ENCODE data around the gene RBMS3.

Gene RBMS3

DNA sequence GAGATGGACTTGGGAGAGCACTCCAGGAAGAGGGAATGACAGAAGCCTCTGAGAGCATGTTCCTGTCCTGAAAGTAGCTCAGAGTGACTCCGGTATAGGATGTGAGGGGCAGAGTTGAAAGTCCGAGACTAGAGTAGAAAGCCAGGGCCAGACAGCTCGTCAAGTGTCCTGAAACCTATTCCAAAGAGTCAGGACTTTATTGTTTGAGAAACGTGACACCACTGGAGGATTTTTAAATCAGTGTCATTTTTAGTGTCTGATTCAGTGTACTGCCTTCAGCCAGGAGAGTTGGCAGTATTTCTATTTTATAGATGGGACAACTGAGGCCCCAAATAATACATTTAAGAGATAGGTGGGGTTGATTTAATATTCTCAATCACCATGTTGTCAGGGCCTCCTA, 1.6 kb upstream of the RBMS3 start:
- no peak for DNase-seq

DNA sequence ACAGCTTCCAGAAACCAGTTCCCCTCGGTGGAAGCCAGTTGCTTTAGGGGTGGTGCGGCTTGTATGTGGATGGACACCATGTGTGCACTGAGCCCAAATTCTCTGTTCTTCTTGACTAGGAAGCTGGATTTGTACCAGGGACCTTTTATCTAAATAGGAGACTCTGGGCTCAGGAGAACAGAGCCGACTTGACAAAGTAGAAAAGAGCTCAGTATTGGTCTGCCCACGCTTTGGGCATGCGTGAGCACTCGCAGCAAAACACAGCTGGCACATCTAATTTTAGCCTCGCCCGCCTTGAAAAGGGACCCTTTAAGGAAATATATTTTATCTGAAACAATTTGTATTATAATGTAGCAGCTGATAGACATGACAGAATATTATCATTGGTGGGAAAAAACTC, 1.1 kb upstream of the RBMS3 start:
- DNase-seq = no peak

DNA sequence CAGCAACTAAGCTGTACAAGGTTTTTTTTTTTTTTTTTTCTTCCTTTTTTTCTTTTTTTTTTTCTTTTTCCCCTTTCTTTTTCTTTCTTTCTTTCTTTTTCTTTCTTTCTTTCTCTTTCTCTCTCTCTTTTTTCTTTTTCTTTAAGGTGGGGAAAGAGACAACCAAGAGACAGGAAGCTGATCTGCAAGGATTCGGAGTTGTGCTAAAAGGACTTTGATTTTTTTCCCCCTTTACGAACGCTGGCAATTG, 148 bp downstream of the RBMS3 start:
- no peak for DNase-seq

DNA sequence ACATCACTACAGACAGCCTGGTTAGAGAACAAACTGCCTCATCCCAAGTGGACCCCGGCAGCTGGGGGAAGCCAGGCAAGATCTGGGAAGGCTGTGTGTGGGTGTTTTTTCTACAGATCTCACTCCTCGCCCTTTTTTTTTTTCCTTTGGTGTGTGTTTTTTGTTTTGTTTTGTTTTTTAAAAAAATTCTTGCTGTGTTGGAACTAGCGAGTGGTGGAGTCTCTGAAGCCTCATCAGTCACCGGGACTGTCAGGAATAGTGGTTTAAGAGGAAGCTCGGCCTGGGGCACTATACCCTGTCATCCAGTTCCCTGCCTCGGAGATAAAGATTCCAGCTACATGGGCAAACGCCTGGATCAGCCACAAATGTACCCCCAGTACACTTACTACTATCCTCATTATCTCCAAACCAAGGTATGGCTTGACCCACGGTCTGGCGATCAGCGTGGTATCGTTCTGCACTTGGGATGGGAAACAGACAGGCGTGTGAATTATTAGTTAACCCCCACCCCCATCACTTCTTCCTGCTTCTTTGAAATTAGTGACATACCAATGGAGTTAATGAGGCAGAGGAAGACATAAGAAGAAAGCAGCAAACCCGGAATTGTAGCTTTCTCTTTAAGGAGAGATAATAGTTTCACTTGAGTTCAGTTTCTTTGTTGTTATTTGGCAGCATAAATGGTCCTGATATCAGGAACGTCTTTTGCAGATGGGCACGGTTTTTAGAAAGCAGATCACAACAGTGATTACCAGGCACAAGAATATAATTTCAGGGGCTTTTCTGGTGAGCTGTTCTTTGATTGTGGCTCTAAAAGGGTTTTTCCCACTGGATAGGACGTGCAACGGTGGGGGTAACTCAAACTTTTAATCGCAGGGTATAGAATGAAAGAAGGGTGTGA, 722 bp downstream of the RBMS3 start:
- DNase-seq = no peak

DNA sequence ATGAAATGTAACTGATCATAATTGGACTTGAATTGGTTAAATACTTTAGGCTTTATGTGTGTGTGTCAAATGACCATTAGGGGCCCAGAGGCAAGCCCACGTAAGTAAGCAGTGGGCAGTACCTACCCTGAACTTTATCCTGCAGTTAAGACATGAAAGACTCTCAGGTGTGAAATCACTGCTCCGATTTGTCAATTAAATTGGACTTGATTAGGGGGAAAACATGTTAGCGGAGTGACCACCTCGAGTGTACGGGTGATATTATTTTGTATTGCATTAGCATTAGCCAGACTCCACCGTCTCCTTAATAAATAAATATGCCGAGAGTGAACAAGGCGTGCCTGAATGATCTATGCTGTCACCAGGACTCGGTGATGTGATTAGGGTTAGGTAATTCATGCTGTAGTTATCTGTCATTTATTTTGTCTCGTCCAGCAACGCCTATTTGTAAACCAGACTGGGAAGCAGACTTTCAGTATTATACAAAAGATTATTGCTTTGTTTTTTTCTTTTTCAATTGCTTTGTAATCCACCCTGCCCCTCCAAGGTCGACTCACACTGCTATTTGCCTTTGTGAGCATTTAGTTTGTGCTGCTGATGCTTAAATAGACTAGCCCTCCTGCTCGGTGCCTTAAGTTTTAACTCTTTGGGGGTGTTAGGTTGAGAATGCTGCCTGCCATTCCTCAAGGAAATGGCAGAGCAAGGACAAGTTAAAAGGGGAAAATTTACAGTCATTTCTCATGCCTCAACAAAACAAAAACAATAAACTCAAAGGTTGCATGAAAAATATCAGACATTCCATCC, 1.8 kb downstream of the RBMS3 start:
- no peak for DNase-seq

DNA sequence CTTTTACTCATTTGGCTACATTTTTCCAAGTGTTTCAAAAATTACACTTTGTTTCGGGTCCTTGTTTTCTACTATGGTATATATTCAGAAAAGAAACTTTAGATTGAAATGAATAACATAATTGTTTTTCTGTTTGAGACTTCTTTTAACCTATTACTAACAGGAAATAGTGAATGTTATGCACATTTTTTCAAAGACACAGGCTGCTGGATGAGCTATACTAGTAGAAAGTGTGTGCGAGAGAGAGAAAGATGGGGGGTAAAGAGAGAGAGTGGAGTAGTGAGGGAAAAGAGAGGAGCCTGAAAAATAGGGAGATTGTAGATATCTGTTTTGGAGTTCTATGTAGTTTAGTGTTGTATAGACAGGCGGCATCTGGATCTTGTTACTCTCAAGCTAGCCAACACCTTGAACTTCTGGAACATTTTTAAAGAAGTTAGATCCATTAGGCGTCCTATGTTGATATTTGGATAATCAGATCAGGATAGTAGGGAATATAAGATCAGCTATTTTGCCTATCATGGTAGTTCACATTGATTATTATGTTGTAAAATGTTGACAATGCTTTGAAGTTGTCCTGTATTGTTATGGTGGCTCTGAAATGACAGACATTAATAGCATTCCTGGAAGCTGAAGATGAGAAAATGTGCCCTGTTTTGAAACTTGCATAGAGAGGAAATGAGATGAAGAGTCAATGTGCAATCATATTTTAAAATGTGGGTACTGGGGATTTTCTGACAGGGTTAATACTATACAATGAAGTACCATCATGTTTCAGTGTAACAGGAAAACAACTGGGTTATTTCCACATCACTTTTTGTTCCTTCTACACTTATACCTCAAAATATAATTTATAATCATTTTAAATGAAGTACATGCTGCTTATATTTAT, 2.6 kb downstream of the RBMS3 start:
- no peak for DNase-seq

DNA sequence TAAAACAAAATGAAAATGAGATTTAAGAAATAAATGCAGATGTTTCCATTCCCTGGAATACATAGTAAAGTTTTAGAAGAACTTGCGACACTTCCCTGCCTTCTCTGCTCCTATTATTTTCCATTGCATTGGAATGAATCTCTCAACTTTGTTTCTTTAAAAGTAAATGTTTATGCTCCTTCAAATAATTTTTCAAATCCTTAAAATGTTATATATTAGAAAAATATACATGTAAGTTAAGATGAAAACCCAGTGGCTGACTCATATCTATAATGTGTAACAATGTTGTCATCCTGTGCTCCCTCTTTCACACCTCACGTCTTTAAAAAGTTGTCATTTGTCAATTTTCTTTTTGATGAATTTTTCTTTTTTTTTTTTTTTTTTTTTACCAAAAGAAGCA, 3.6 kb downstream of the RBMS3 start:
- no peak for DNase-seq

DNA sequence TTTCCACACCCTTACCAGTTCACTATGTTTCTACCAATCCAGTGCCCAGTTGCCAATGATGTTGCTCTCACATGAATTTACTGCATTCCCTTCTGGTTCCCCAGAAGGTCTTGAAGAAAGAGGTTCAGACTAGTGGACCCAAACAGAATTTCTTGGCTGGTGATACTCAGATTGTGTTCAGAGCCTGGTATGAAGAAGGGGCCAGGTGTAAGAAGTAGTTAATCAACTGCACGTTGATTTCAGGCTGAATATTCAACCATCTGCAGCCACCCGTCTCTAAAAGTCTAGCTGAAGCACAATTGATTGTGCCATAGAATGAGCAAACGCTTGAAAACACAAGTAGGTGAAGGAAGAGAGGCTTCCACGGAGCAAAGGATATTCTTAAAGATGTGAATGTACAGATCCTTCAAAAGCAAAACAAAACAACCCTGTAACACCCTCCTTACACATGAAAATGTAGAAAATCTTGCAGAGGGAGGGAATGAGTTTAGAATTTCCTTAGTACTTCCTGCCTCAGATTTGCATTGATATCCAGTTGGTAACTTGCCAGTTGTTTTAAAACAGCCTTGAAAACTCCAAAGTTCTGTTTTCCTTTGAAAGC, 4.7 kb downstream of the RBMS3 start:
- DNase-seq = no peak

DNA sequence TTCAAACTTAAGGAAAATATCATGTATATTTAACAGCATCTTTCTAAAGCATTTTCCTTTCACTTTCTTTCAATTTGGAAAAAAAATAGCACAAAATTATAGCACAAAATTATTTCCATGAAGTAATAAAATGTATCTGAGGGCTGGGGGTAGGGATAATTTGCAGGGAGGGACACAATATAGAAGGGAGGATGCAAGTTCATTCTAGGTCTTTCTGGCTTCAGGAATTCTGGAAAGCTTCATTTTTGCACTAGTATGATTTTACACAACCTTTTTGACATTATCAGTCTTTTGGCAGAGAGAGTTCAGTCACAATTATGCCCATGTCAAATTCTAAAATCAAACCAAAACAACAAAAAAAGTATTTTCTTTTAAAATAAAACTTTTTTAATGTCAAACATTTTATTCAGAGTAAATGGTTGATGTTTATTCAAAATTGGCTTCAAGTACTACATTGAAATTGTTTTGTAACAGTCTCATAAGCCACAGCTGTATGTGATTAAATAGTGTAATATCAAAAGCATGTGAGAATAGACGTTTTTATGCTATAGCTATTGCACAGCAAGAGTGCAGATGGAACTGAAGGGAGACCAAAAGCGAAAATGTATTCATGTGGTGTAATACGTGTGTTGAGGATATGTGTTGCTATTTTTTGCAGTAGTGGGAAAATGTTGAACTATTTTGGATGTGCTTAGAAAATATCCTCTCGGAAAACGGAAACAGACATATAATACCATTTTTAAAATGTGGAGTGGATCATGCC, 5.8 kb downstream of the RBMS3 start:
- DNase-seq = no peak

DNA sequence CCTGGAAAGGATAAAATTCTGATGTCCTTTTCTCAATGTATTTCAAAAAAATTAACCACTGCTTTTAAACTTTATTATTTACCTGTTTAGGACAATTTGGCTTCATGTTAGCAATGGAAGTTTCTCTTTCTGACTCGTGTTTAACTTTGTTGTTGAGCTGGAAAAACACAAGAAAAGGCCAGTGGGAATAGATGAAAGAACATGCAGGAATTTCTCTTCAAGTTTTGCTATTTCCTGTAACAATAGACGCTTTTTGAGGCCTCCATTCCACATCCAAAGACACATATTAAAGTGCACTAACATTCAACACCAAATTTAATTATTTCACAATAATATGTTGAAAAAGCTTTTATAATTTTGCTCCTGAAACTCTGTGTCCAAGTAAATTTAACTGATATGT, 9.7 kb downstream of the RBMS3 start:
- DNase-seq = no peak

DNA sequence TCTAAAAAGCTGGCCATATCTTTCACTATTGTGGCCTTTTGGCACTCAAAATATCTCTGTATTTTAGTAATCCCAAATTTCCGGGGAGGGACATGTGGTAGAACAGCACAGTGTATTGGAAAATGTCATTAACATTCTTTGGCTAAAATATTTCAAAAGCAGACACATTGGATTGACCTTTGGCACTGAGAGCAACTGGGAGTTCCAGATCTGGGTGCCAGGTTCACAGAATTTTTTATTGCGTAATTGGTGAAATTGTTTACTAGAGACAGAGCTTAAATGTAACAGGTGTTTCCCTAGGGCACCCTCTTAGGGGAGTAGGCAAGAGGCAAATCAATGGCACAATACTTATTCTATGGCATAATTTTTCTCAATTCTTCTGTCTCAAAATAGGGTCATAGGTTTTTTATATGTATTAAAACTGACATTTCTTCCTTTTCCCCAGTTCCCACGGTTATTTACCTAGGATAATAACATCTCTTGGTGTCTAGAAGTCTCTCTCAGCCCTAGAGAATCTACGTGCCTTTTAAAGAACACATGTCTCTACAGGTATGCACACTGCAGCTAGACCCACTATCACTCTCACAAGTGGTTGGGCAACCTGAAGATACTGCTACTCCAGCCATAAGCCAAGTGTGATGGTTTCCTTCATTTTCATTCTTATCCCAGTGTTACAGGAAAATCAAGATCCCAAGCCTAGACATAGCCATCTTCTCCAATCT, 10.6 kb downstream of the RBMS3 start:
- DNase-seq = no peak

DNA sequence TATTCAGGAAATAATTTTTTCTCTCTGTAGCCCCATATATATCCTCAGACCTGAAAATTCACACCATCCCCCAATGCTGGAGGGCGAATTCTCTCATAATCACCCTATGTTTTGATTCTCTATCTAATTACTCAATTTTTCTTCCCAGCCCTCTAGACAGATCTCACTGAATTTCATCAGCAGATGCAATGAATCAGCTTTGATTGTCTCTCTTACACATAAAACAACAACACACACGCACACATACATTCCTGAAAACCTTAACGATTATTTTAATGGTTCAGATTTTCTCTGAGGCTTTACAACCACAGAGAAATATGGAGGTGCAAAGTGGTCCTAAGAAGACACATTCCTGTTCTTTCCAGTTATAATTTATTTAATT, 11.1 kb downstream of the RBMS3 start:
- no peak for DNase-seq

DNA sequence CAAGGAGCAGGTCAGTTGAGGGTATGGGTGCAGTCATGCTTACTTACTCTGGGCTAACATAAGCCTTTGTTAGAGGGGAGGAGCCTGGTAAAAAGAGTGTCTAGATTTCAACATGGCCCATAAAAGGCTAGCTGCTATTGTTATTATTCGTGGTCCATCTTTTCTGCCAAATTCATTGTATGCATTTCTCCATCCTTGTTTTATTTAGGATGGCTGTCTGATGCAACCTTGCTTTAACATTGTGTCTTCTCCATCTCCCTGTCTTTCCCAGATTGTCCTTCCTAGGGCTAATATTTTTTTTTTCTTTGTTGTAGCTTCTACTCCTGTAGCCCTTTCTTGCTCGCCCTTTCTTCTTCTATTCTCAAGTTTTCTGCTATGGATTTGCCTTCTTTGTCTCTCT, 12.6 kb downstream of the RBMS3 start:
- no peak for DNase-seq

DNA sequence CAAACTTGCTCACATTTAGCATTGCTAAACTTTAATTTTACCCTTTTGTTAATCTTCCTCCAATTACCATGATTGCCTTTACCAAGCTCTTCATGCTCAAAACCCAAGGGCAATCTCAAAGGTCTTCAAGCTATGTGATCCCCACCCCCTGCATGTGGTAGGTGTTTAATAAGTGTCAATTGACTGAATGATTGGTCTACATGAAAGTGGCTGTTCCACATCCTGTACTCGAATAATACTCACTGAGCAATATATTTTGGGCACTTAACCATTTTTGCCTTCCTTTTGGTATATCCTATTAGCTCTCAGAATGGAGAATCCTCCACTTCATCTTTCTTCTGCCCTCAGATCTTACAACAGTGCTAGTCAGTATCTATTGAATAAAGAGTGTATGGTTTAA, 17.1 kb downstream of the RBMS3 start:
- DNase-seq = no peak

DNA sequence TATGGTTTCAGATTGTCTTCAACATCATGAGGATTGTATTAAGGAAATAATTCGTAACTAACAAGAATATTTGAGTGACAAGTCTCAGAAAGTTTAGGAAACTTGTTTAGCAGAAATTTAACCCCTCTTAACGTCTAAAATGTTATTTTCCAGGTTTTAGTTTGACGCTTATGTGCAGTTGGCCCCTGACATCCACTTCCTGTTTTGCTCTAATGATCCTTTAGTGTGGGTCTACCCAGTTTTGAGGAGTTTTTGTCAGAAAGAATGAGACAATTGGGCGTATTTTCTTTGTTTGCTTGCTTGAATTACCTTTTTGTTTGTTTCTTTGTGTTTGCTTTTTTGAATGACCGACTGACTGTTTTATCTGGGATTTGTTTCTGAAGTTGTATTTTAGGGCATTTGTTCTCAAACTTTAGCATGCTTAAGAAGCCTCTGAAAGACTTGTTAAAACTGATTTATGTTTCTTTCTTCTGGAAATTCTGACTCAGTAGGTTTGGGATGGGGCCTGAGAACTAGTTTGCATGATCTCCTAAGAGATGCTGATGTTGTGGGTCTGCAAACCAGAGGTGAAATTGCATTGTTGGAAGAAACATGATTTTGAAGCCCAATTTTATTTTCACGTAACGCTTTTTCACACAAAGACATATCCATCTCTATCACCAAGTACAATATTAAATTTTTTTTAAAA, 20.6 kb downstream of the RBMS3 start:
- DNase-seq = no peak

DNA sequence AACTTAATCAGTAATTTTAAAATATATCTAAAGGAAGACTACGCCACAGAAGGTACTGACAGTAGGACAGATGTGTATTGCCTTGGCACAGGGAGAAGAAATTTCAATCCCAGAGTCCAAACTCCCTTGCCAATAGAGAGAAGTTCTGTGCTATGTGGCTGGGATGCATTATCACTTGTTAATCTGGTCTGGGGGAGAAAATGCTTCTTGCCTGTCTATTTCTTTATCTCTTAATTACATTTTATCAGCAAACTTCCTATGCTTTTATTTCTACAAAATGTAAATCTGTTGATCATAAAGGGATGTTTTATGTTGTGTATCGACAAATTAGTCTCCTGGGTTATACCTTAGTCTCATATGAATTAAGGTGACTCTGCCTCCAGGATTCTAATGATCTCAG, 21.7 kb downstream of the RBMS3 start:
- no peak for DNase-seq

DNA sequence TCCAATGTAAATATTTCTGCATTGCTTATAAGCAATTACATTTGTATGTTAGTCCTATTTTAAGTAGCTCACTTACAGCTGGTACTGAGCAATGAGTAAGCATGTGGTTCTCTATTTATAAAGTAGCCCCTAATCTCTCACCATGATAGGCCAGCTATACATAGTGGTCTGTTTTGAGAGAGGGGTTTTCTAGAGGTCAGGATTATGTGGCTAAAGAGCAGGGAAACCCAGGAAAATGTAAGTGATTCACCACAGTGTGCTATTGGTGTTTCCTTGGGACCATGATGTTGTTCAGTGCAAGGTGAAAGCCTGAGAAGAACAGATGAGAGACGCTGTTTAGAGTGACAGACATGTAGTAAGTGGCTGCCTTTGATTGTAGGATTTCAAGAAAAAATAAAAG, 26.4 kb downstream of the RBMS3 start:
- DNase-seq = no peak

DNA sequence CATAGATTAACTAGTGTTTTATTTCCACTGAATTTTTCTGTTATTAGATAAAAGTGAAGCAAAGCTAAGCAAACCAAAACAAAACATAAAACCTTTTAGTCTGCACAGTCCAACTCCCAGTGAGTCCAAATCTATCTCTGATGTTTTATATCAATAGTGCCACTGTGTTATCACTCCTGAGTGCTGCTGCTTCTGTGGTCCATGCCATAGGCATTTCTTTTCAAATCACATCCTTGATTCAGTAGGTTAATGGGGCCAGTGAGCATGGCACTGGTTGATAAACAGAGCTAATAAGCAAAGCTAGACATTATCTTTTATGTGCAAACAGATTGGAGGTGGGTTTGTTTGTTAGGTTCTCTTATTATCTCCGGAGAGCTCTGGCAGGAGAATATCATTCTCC, 30.0 kb downstream of the RBMS3 start:
- no peak for DNase-seq

DNA sequence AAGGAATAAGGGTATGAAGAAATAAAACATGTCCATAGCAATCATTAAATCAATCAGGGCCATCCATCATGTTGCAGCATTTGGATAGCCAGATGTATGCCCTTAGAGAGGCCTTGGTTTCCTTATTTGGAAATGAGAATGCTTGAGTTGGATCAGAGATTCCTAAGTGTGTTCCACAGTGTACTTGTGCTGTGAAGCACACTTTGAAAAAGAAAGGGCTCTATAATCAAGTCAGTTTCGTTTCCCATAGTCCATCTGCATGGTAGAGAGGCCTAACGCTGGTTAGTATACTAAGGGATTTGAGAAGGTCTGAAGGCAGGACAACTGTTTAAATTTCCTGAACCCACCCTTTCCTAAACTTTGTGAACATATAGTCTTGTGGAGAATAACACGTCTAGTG, 30.9 kb downstream of the RBMS3 start:
- DNase-seq = no peak

DNA sequence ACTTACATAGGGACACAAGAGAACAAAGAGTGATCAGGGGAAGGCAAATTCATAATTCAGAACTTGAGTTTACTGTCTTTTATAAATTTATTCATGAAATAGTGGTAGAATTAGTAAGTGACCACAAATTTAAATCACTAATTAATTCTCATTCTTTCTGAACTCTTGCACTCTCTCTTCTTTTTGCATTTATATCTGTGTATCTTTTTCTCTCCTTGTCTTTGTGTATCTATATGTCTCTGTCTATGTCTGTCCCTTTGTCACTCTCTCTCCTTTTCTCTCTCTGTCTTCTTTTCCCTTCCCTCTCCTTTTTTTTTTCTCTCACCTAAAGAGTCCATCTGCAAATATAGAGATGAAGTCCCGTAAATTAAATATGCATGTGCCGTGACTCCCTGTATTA, 31.5 kb downstream of the RBMS3 start:
- no peak for DNase-seq

DNA sequence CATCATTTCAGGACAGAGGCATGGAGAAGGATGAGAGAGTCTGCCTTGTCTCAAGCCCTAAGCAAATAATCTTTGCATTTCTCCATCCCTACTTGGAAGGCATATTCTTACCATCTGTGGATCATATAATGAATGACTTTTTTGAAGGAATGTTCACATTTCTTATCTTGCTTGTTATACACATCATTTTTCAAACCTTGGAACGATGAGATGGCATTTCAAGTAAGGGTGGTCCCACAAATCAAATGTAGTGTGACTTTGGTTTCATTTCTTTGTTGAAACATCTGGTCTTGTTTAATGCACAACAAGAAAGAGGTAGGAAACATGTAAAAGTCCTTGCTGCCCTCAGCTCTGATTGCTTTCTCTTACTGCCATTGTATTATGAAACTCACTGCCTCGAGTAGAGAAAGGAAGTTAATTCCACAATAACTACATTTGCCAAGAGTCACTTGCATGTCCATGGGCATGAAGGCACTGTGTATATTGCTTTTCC, 32.1 kb downstream of the RBMS3 start:
- DNase-seq = no peak
